ENCODE measurements around the gene ARPC5L.
A peak's percentile ranks its signal among the peaks of the same experiment; 100 is the strongest.
"Not testable (repeated sequence)": the region's sequence is repeated elsewhere in the genome, so short reads cannot be mapped to it uniquely, and the experiment has no call there.

ARPC5L gene

GRCh38 chr9:124894741-124895170 lies 32.8 kb downstream of the ARPC5L start:
- DNase-seq = peak; percentile 63

- DNase-seq = no peak
Observed at GRCh38 chr9:124897570-124898460, 35.9 kb downstream of the ARPC5L start.

- peak; percentile 30 for DNase-seq
Observed at GRCh38 chr9:124899845-124900244, 37.9 kb downstream of the ARPC5L start.

- DNase-seq = no peak
Observed at GRCh38 chr9:124906966-124907365, 45.0 kb downstream of the ARPC5L start.

- no peak for DNase-seq
Observed at GRCh38 chr9:124908098-124908497, 46.2 kb downstream of the ARPC5L start.

GRCh38 chr9:124911766-124912165 lies 49.8 kb downstream of the ARPC5L start:
- DNase-seq = no peak

GRCh38 chr9:124913378-124913777 lies 51.4 kb downstream of the ARPC5L start:
- DNase-seq = no peak

- no peak for DNase-seq
Observed at GRCh38 chr9:124914753-124915405, 52.9 kb downstream of the ARPC5L start.

- DNase-seq = not testable (repeated sequence)
Observed at GRCh38 chr9:124920394-124920793, 58.5 kb downstream of the ARPC5L start.
